ENCODE data around the gene LBP. TPM values are rescaled to one million over a fixed set of nuclear protein-coding genes. Genes with fewer than 3 reads are reported as not detected.

The LBP gene
- total and polyA plus RNA-seq, 2 experiments from 2014 or later: 0.10 to 0.19 TPM

- Histone ChIP-seq H2AFZ (no peak overlapping the region), H3K9me2 (ENCODE audit: insufficient read depth) (no peaks in the 10 kb centered on the region), H3K4me1 (ENCODE audit: insufficient read depth) (no peaks in the 10 kb centered on the region), H3K4me3 (no peak overlapping the region), H3K79me2 (replicated peaks; ENCODE audit: insufficient read depth) (no peaks in the 10 kb centered on the region), H3K4me2 (no peak overlapping the region), H3F3A (replicated peaks; ENCODE audit: low read depth) (no peaks in the 10 kb centered on the region), H3K27ac (ENCODE audit: low read depth) (no peak overlapping the region), H4K20me1 (replicated peaks; ENCODE audit: insufficient read depth) (no peaks in the 10 kb centered on the region), H3K36me3 (ENCODE audit: insufficient read depth) (no peaks in the 10 kb centered on the region), H3K27me3 (ENCODE audit: insufficient read depth) (no peaks in the 10 kb centered on the region)
- ATAC-seq (no peak), DNase-seq (ENCODE audit: low spot score) (no peak)
- Mint-ChIP-seq H3K9me3 (no peaks in the 10 kb centered on the region), H3K27me3 (ENCODE audit: insufficient read depth, low read depth, poor library complexity) (peaks cover 5% of the 10 kb centered on the region), H3K4me1 (no peaks in the 10 kb centered on the region), H3K36me3 (ENCODE audit: low read depth) (no peaks in the 10 kb centered on the region), H3K4me3 (no peak overlapping the region), H3K27ac (no peak overlapping the region)
- TF ChIP-seq STAT1 (IDR thresholded peaks at IDR 0.05; ENCODE audit: unreplicated experiment) (no peak), EZH2phosphoT487 (IDR thresholded peaks at IDR 0.05; ENCODE audit: unreplicated experiment) (no peak), CTCF (conservative IDR thresholded peaks at IDR 0.05; ENCODE audit: low read depth in 2 of 2) (no peak), CREB1 (CRISPR knock-in tag; IDR thresholded peaks at IDR 0.05; ENCODE audit: low read depth) (no peak)
- TF ChIP-seq, protein P1, sequence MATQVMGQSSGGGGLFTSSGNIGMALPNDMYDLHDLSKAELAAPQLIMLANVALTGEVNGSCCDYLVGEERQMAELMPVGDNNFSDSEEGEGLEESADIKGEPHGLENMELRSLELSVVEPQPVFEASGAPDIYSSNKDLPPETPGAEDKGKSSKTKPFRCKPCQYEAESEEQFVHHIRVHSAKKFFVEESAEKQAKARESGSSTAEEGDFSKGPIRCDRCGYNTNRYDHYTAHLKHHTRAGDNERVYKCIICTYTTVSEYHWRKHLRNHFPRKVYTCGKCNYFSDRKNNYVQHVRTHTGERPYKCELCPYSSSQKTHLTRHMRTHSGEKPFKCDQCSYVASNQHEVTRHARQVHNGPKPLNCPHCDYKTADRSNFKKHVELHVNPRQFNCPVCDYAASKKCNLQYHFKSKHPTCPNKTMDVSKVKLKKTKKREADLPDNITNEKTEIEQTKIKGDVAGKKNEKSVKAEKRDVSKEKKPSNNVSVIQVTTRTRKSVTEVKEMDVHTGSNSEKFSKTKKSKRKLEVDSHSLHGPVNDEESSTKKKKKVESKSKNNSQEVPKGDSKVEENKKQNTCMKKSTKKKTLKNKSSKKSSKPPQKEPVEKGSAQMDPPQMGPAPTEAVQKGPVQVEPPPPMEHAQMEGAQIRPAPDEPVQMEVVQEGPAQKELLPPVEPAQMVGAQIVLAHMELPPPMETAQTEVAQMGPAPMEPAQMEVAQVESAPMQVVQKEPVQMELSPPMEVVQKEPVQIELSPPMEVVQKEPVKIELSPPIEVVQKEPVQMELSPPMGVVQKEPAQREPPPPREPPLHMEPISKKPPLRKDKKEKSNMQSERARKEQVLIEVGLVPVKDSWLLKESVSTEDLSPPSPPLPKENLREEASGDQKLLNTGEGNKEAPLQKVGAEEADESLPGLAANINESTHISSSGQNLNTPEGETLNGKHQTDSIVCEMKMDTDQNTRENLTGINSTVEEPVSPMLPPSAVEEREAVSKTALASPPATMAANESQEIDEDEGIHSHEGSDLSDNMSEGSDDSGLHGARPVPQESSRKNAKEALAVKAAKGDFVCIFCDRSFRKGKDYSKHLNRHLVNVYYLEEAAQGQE (IDR thresholded peaks at IDR 0.05; ENCODE audit: unreplicated experiment): no peak
These were observed 20.4 kb upstream of the LBP start for GRCh38 chr20:38325905-38326304.

DNA sequence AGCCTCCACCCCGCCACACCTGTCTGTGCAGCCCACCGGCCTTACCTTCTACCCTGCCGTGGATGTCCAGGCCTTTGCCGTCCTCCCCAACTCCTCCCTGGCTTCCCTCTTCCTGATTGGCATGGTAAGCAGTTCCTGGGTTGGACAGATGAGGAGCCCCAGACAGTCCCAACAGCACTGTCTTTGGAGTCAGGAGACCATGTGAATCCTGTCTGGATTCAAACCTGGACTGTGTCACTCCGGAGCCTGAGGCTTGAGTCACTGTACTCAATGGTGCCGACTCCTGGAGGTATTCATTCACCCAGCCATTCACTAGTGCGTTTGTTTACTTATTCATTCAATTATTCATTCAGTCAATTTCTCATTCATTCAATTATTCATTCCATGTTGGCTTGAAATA is 20.0 kb upstream of the LBP start:
- no peak for DNase-seq (ENCODE audit: low spot score)
- Mint-ChIP-seq H3K4me3 (no peak overlapping the region), H3K9me3 (no peaks in the 10 kb centered on the region), H3K27me3 (ENCODE audit: insufficient read depth, low read depth, poor library complexity) (peaks cover 5% of the 10 kb centered on the region), H3K27ac (no peak overlapping the region), H3K4me1 (no peaks in the 10 kb centered on the region), H3K36me3 (ENCODE audit: low read depth) (no peaks in the 10 kb centered on the region)
- Histone ChIP-seq H3K9me2 (ENCODE audit: insufficient read depth) (no peaks in the 10 kb centered on the region), H2AFZ (no peak overlapping the region), H3K4me2 (no peak overlapping the region), H3K36me3 (ENCODE audit: insufficient read depth) (no peaks in the 10 kb centered on the region), H3K4me3 (no peak overlapping the region), H4K20me1 (replicated peaks; ENCODE audit: insufficient read depth) (no peaks in the 10 kb centered on the region), H3K27me3 (ENCODE audit: insufficient read depth) (no peaks in the 10 kb centered on the region), H3K27ac (ENCODE audit: low read depth) (no peak overlapping the region), H3F3A (replicated peaks; ENCODE audit: low read depth) (no peaks in the 10 kb centered on the region), H3K4me1 (ENCODE audit: insufficient read depth) (no peaks in the 10 kb centered on the region), H3K79me2 (replicated peaks; ENCODE audit: insufficient read depth) (no peaks in the 10 kb centered on the region)
- ATAC-seq: no peak
- TF ChIP-seq JUNB (IDR thresholded peaks at IDR 0.05; ENCODE audit: unreplicated experiment) (no peak), POLR2AphosphoS5 (IDR thresholded peaks at IDR 0.05; ENCODE audit: low read depth) (no peak), CTCF (conservative IDR thresholded peaks at IDR 0.05; ENCODE audit: low read depth in 2 of 2) (no peak), ZNF462 (CRISPR knock-in tag; IDR thresholded peaks at IDR 0.05) (no peak)

Measured in GM23338 (cell line).